Endothelial cell of umbilical vein (primary cell): Measurements from ENCODE around the gene RPP25L.

Source experiments
- CTCF ChIP-seq, 2 donors: IDR thresholded peaks; 1 replicate in 1 of 2; 2 replicates in 1 of 2; pipeline ENCODE4 v1.5.1; 2011; ENCODE audit warnings: low read length in 2 of 2, mild to moderate bottlenecking in 2 of 2, moderate library complexity in 2 of 2, control low read depth in 1 of 2, inconsistent platforms in 1 of 2, low read depth in 1 of 2; ENCODE audit not compliant: insufficient read depth in 1 of 2; ENCODE audit errors: extremely low read depth in 1 of 2
- POLR2AphosphoS5 ChIP-seq: IDR thresholded peaks from 2 replicates; pipeline ENCODE4 v1.6.1; 2012; ENCODE audit warnings: low read depth, mild to moderate bottlenecking, control low read depth, low read length, moderate library complexity; ENCODE audit not compliant: insufficient read depth

- TF ChIP-seq CTCF (IDR thresholded peaks at IDR 0.05; ENCODE audit: extremely low read depth in 1 of 2, insufficient read depth in 1 of 2, low read depth in 1 of 2, low read length in 2 of 2) (no peak), POLR2AphosphoS5 (no peak)
Observed at GRCh38 chr9:34568774-34569173, 43.1 kb downstream of the RPP25L start.
